ENCODE measurements around the gene TMEM45B. TPM values are rescaled to one million over a fixed set of nuclear protein-coding genes. Genes with fewer than 3 reads are reported as not detected.

The TMEM45B gene
- not detected for polyA plus RNA-seq (2012; ENCODE audit: insufficient read length, low read depth)

GRCh38 chr11:129815596-129816461 lies at the start of gene TMEM45B:
TSS of gene TMEM45B (plus strand) at chr11:129815848. CDS start at chr11:129852483, 36,635 bp downstream.
- no peak for TF ChIP-seq SIN3A (IDR thresholded peaks at IDR 0.05; ENCODE audit: borderline replicate concordance, insufficient read depth, low read length)
- TF ChIP-seq TAF1 (IDR thresholded peaks at IDR 0.05; ENCODE audit: borderline replicate concordance, insufficient read depth, low read length): no peak
- TF ChIP-seq FOXP2 (optimal IDR thresholded peaks at IDR 0.05; ENCODE audit: borderline replicate concordance, extremely low read depth, extremely low read length, insufficient read depth): no peak
- TF ChIP-seq REST (IDR thresholded peaks at IDR 0.05; ENCODE audit: insufficient read depth in 1 of 2, low read depth in 2 of 2, low read length in 2 of 2): no peak
- TF ChIP-seq POLR2AphosphoS5 (IDR thresholded peaks at IDR 0.05; ENCODE audit: low read depth, low read length): no peak

GRCh38 chr11:129766898-129767604 lies 48.6 kb upstream of the TMEM45B start:
- TF ChIP-seq TAF1 (IDR thresholded peaks at IDR 0.05; ENCODE audit: borderline replicate concordance, insufficient read depth, low read length) (no peak), SIN3A (IDR thresholded peaks at IDR 0.05; ENCODE audit: borderline replicate concordance, insufficient read depth, low read length) (no peak), POLR2AphosphoS5 (IDR thresholded peaks at IDR 0.05; ENCODE audit: low read depth, low read length) (no peak), REST (IDR thresholded peaks at IDR 0.05; ENCODE audit: insufficient read depth in 1 of 2, low read depth in 2 of 2, low read length in 2 of 2) (no peak), FOXP2 (optimal IDR thresholded peaks at IDR 0.05; ENCODE audit: borderline replicate concordance, extremely low read depth, extremely low read length, insufficient read depth) (no peak)

GRCh38 chr11:129767827-129768226 lies 47.8 kb upstream of the TMEM45B start:
- TF ChIP-seq TAF1 (IDR thresholded peaks at IDR 0.05; ENCODE audit: borderline replicate concordance, insufficient read depth, low read length): no peak
- no peak for TF ChIP-seq REST (IDR thresholded peaks at IDR 0.05; ENCODE audit: insufficient read depth in 1 of 2, low read depth in 2 of 2, low read length in 2 of 2)
- TF ChIP-seq SIN3A (IDR thresholded peaks at IDR 0.05; ENCODE audit: borderline replicate concordance, insufficient read depth, low read length): no peak
- TF ChIP-seq FOXP2 (optimal IDR thresholded peaks at IDR 0.05; ENCODE audit: borderline replicate concordance, extremely low read depth, extremely low read length, insufficient read depth): no peak
- TF ChIP-seq POLR2AphosphoS5 (IDR thresholded peaks at IDR 0.05; ENCODE audit: low read depth, low read length): no peak

GRCh38 chr11:129768356-129768755 lies 47.3 kb upstream of the TMEM45B start:
- TF ChIP-seq FOXP2 (optimal IDR thresholded peaks at IDR 0.05; ENCODE audit: borderline replicate concordance, extremely low read depth, extremely low read length, insufficient read depth) (no peak), POLR2AphosphoS5 (IDR thresholded peaks at IDR 0.05; ENCODE audit: low read depth, low read length) (no peak), SIN3A (IDR thresholded peaks at IDR 0.05; ENCODE audit: borderline replicate concordance, insufficient read depth, low read length) (no peak), TAF1 (IDR thresholded peaks at IDR 0.05; ENCODE audit: borderline replicate concordance, insufficient read depth, low read length) (no peak), REST (IDR thresholded peaks at IDR 0.05; ENCODE audit: insufficient read depth in 1 of 2, low read depth in 2 of 2, low read length in 2 of 2) (no peak)
